Omental fat pad (tissue), 4 donors: ENCODE data around the gene LLGL2. TPM values are rescaled to one million over a fixed set of nuclear protein-coding genes. Genes with fewer than 3 reads are reported as not detected.
"Not testable (repeated sequence)": the region's sequence is repeated elsewhere in the genome, so short reads cannot be mapped to it uniquely, and the experiment has no call there.

Experiments used
- ATAC-seq: fragments of 150-250 bp; one replicate; pipeline ENCODE4 v1.9.1; 2016; ENCODE audit warnings: mild to moderate bottlenecking, moderate library complexity; ENCODE audit not compliant: low FRiP score
- DNase-seq: peaks from one replicate; pipeline ENCODE4 v3.0.0-alpha.2; 2019; ENCODE audit warnings: low spot score
- total RNA-seq, 4 donors: library from RNA; depleted of rRNA; stranded (reverse); fragments of >200 nt; gene quantifications; one replicate each; pipeline ENCODE4 v1.1.0, GENCODE V29; 2016
- TF ChIP-seq, protein P1 (sequence below), 3 donors: fragments of 450-650 bp; IDR thresholded peaks; one replicate each; pipeline ENCODE4 v1.5.1; 2016 to 2017; ENCODE audit warnings: antibody characterized with exemption in 3 of 3, mild to moderate bottlenecking in 3 of 3, moderate library complexity in 2 of 3

The LLGL2 gene
- total RNA-seq: 10 to 100 TPM in 1 of 4 donors, 1 to 10 TPM in 3; 5.4 to 10.4 (median 6.7) TPM

GRCh38 chr17:75524970-75525805 is at the start of gene LLGL2:
Gene LLGL2, plus strand, starts transcription at chr17:75525697. Its CDS starts 17,730 bp downstream, at chr17:75543427.
- TF ChIP-seq, protein P1, sequence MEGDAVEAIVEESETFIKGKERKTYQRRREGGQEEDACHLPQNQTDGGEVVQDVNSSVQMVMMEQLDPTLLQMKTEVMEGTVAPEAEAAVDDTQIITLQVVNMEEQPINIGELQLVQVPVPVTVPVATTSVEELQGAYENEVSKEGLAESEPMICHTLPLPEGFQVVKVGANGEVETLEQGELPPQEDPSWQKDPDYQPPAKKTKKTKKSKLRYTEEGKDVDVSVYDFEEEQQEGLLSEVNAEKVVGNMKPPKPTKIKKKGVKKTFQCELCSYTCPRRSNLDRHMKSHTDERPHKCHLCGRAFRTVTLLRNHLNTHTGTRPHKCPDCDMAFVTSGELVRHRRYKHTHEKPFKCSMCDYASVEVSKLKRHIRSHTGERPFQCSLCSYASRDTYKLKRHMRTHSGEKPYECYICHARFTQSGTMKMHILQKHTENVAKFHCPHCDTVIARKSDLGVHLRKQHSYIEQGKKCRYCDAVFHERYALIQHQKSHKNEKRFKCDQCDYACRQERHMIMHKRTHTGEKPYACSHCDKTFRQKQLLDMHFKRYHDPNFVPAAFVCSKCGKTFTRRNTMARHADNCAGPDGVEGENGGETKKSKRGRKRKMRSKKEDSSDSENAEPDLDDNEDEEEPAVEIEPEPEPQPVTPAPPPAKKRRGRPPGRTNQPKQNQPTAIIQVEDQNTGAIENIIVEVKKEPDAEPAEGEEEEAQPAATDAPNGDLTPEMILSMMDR (IDR thresholded peaks at IDR 0.05): no peak
- ATAC-seq: peak; percentile 92
- DNase-seq: no peak

GRCh38 chr17:75475851-75476250 is 49.6 kb upstream of the LLGL2 start:
- ATAC-seq: no peak

GRCh38 chr17:75476271-75476671 is 49.2 kb upstream of the LLGL2 start:
- TF ChIP-seq, protein P1 (IDR thresholded peaks at IDR 0.05): no peak
- ATAC-seq (peak; percentile 61), DNase-seq (no peak)

More at GRCh38 chr17:75475851-75476250, 49.6 kb upstream of the LLGL2 start:
- DNase-seq: no peak
- TF ChIP-seq, protein P1 (IDR thresholded peaks at IDR 0.05): no peak

- no peak for DNase-seq
- no peak for ATAC-seq
- TF ChIP-seq, protein P1 (IDR thresholded peaks at IDR 0.05): no peak
Observed at GRCh38 chr17:75476752-75477489, 48.6 kb upstream of the LLGL2 start.

- not testable (repeated sequence) for ATAC-seq, DNase-seq
Observed at GRCh38 chr17:75477490-75477862, 48.0 kb upstream of the LLGL2 start.

DNA sequence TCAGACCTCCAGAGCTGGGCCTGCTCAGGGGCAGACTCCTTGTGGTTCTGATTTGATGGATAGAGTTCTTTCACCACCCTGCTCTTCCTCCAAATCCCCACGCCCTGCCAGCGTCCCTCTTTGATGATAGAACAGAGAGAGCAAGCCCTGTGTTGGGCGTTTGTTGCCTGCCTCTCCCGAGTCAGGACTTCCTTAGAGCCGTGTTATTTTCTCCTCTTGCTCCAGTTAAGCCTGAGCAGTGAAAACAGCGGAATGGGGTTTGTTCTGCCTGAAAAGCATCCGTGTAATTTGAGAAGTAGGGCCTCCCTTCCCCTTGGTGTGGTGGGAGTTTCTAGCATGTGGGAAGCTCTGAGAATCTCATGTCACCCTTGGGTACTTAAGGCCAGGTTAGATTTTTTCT is 47.0 kb upstream of the LLGL2 start:
- ATAC-seq (no peak), DNase-seq (no peak)
- TF ChIP-seq, protein P1 (IDR thresholded peaks at IDR 0.05): no peak

GRCh38 chr17:75480281-75480680 is 45.2 kb upstream of the LLGL2 start:
- TF ChIP-seq, protein P1 (IDR thresholded peaks at IDR 0.05): no peak
- ATAC-seq (no peak), DNase-seq (no peak)
